Astrocyte of the cerebellum (primary cell): ENCODE measurements around the gene CLSTN2.

Experiments
- DNase-seq: peaks from one replicate; pipeline ENCODE4 v3.0.0-alpha.2; 2011; ENCODE audit warnings: low read depth
- H3K4me3 ChIP-seq: 2 replicates; pipeline ENCODE4 v1.5.1; 2011; ENCODE audit warnings: mild to moderate bottlenecking, low read depth, low read length, moderate library complexity
- CTCF ChIP-seq: IDR thresholded peaks from 2 replicates; pipeline ENCODE4 v1.5.1; 2012; ENCODE audit warnings: low read length, low read depth, moderate library complexity, mild to moderate bottlenecking; ENCODE audit errors: missing control alignments
- in situ Hi-C: cut with HindIII; loops from 2 replicates; pipeline ENCODE4 v1.10.0; 2017; ENCODE audit warnings: low sequenced_read_pairs

The CLSTN2 gene

DNA sequence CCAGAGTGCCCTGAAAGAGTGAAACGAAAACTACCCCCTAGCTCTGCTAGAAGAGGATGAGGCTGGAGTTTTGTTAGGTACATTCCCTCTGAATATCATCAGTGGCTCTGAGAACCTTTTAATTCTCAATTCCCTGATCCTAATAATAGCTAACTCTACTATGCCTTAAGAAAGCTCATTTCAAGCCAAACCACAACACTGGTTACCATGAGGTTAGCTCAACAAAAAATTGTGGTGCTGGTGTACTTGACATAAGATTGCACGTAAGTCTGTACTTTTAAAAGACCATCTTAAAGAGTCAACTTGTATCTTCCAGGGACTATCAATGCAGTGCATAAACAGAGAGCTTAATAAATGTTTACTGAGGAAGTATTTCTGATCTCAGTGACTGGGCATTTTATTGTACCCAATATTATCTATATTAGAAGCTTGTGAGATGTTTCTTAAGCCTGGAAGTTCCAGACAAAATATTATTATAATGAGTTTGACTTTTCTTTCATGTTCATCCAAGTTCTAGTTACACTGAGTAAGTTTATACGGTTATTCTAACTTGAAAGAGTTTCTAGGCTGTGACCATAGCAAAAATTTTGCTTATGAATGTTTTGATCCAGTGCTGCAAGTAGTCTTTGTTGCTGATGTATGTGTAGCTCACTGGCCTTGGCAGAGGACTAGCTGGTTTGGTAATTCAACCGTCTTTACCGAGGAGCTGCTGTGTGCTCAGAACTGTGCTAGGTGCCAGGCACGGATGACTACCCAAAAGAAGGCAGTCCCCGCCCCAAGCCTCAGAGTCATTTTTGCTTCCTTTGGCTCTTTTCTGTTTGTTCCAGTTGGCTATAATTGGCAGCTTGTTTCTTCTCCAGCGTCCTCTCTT, 408.5 kb downstream of the CLSTN2 start:
- no peak for TF ChIP-seq CTCF
- in situ Hi-C loops, result no loop called here
- DNase-seq, result peak; percentile 22
- H3K4me3 ChIP-seq, result no peak overlapping the region

DNA sequence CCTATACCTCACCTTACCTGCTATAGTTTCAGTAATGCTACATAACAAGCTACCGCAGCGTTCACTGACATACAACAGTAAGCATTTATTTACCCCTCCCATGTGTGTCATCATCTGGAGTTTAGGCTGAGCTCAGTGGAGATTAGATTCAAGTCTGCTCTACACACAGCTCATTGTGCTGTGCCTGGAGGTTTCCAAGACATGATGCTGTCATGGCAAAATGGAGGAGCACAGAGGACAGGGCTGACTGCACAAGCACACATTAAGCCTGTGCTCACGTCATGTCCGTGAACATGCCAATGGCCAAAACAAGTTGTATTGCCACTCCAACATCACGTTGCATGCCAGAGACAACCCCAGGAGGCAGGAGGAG, 409.1 kb downstream of the CLSTN2 start:
- in situ Hi-C loops, result no loop called here
- H3K4me3 ChIP-seq, result no peak overlapping the region
- TF ChIP-seq CTCF, result no peak
- DNase-seq, result no peak

DNA sequence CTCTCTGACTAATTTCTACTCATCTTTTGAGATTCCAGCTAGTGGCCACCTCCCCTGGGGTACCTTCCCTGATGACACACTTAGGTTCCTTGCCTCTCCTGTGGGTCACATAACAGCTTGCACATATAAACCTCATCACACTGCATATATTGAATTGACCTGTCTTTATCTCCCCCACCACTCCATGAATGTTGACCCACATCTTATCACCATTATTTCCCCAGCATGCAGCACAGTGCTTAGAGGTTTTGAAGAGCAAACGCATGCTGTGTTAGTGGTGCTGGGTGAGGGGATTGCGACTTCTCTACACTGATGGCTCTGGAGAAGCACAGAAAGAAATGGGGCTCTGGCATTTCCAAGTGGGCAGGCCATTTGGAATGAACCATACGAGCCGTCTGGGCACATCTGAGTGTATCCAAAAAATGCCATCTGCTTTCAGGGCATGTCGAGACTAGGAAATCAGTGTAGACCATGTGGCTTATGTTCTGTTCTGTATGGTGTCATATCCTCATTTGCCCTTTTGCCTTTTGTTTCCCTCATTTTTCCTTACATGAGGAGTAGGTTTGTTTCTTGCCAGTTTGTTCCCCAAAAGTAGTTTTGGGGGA, 409.7 kb downstream of the CLSTN2 start:
- no peak overlapping the region for H3K4me3 ChIP-seq
- no peak for TF ChIP-seq CTCF
- no peak for DNase-seq
- in situ Hi-C loops, result no loop called here

DNA sequence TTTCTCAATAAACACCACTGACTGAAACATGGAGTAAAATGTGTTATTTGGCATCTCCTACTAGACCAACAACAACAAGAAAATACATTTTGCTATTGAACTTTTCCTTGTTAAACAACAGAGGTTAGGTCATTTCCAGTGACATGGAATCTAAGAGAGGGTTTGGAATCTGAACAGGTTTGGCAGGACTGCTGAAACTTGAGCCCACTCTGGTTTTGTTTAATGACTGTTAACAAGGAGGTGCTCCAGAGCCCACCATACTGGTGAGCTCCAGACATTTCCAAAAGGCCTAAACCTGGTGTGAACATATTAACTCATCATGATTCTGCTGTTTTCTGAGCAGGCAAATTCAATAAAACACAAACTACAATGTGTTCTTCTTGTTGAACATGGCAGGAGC, 412.2 kb downstream of the CLSTN2 start:
- in situ Hi-C loops, result no loop called here
- no peak for TF ChIP-seq CTCF
- H3K4me3 ChIP-seq, result no peak overlapping the region
- DNase-seq, result no peak

DNA sequence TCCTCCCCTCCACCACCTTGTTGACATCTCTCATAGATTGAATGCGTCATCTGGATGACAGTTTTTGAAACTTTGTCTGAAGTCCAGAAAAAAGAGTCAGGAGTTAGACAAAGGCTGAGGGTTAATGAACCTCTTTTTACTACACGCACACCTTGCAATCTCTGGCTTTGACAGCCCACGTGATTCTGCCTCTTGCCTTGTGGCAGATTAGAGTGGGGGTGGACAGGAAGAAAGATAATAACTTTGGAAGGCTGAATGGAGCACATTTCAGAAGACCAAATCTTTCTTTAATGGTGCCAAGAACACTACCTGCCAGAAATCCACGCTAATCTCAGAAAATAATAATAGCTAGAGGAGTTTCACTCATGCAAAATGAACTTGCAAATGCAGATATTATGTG, 415.0 kb downstream of the CLSTN2 start:
- no peak overlapping the region for H3K4me3 ChIP-seq
- DNase-seq, result no peak
- in situ Hi-C loops, result no loop called here
- TF ChIP-seq CTCF, result no peak

DNA sequence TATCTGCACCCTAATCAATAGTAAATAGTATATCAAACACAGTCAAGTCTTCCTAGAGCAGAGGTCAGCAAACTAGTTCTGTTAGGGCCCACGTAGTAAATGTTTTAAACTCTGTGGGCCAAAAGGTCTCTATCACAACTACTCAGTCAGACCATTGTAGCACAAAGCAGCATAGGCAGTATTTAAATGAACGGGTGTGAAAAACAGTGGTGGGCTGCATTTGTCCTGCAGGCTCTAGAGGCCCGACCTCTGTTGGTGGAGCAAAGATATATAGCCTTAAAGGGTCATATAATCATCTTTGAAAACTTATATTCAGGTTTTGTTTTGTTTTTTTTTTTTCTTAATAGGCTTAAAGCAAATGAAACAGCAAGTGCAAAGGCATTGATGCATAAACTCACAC, 416.5 kb downstream of the CLSTN2 start:
- in situ Hi-C loops, result no loop called here
- no peak for TF ChIP-seq CTCF
- no peak for DNase-seq
- H3K4me3 ChIP-seq, result no peak overlapping the region
